NCI-H128 (cell line): ENCODE data around the gene BMP6.
"Not testable (repeated sequence)": the region's sequence is repeated elsewhere in the genome, so short reads cannot be mapped to it uniquely, and the experiment has no call there.

Experiments
- DNase-seq: peaks from one replicate; lab custom pipeline; 2025; ENCODE audit not compliant: unreplicated experiment; lab: John Stamatoyannopoulos, UW

BMP6 gene

GRCh38 chr6:7786214-7786661 lies 60.3 kb downstream of the BMP6 start:
- no peak for DNase-seq

- no peak for DNase-seq
Measured at GRCh38 chr6:7787137-7787608, 61.3 kb downstream of the BMP6 start.

GRCh38 chr6:7787731-7788130 lies 61.8 kb downstream of the BMP6 start:
- DNase-seq, result no peak

- no peak for DNase-seq
Measured at GRCh38 chr6:7794509-7794908, 68.6 kb downstream of the BMP6 start.

GRCh38 chr6:7797386-7797785 lies 71.5 kb downstream of the BMP6 start:
- DNase-seq, result no peak

GRCh38 chr6:7798751-7799150 lies 72.9 kb downstream of the BMP6 start:
- no peak for DNase-seq

- DNase-seq, result no peak
Measured at GRCh38 chr6:7802662-7803061, 76.8 kb downstream of the BMP6 start.

- no peak for DNase-seq
Measured at GRCh38 chr6:7803214-7803613, 77.3 kb downstream of the BMP6 start.

- no peak for DNase-seq
Measured at GRCh38 chr6:7805078-7805849, 79.4 kb downstream of the BMP6 start.

GRCh38 chr6:7805850-7806214 lies 79.9 kb downstream of the BMP6 start:
- DNase-seq, result no peak

GRCh38 chr6:7806711-7807110 lies 80.8 kb downstream of the BMP6 start:
- no peak for DNase-seq

GRCh38 chr6:7809346-7809745 lies 83.4 kb downstream of the BMP6 start:
- no peak for DNase-seq

GRCh38 chr6:7811441-7811840 lies 85.5 kb downstream of the BMP6 start:
- no peak for DNase-seq

- no peak for DNase-seq
Measured at GRCh38 chr6:7812623-7813022, 86.7 kb downstream of the BMP6 start.

GRCh38 chr6:7813193-7813592 lies 87.3 kb downstream of the BMP6 start:
- no peak for DNase-seq

GRCh38 chr6:7813704-7814103 lies 87.8 kb downstream of the BMP6 start:
- no peak for DNase-seq

- no peak for DNase-seq
Measured at GRCh38 chr6:7815716-7816115, 89.8 kb downstream of the BMP6 start.

- not testable (repeated sequence) for DNase-seq
Measured at GRCh38 chr6:7817184-7817583, 91.3 kb downstream of the BMP6 start.

- DNase-seq, result no peak
Measured at GRCh38 chr6:7818257-7819214, 92.6 kb downstream of the BMP6 start.

- no peak for DNase-seq
Measured at GRCh38 chr6:7819431-7820015, 93.6 kb downstream of the BMP6 start.

- no peak for DNase-seq
Measured at GRCh38 chr6:7820288-7820835, 94.5 kb downstream of the BMP6 start.
